ENCODE results near the gene CPT1B.

CPT1B gene

DNA sequence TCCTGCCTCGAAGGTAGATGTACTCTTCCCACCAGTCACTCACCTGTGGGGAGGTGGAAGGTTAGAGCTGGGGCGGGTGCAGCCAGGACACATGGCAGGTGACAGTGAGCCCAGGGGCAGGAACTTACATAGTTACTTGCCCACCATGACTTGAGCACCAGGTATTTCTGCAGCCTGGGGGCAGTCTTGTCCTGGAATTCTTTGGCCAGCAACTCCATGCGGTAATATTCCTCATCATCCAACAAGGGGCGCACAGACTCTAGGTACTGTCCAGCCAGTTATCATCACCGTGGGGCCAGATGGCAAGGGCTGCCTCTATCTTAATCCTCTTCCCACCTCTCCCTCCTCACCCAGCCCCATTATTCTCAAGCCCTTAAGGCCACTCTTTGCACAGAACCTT, 2.2 kb downstream of the CPT1B start:
- WGBS, 2 experiments (ENCODE audit: insufficient coverage in 2 of 2) = 72 to 96% methylated on average over 3 of the region's 5 CpGs

DNA sequence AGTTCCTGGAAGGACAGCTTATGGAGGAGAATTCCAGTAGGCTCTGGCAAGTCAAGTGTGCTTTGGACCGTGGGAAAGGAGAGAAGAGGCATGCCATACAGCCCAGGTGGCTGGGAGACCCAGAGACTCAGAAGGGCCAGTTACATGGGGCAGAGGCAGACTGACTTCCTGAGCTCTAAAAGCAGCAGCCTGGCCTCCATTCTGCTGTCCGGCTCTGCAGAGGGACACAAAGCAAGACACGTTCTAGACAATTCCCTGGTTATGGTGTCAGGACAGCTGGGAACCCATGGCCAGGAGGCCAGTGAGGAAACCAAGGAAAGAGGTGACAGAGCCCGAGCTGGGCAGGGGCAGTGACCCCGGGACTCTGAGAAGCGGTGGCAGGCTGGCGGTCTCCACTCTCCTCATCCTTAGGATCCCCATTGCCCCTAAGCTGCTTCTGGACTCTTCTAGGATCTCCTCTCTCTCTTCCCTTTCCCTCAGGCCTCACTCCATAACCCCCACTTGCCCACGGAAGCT, 2.7 kb downstream of the CPT1B start:
- Histone ChIP-seq H3K4me1 (ENCODE audit: control insufficient read depth, insufficient read depth, low read length, poor library complexity, severe bottlenecking) (no peaks in the 10 kb centered on the region), H3K36me3 (ENCODE audit: control insufficient read depth, insufficient read depth, low read length) (peaks cover 63% of the 10 kb centered on the region), H3K27ac (ENCODE audit: low read depth, low read length, severe bottlenecking) (no peak overlapping the region), H3K9me3 (ENCODE audit: control insufficient read depth, low read length) (no peaks in the 10 kb centered on the region), H3K4me3 (ENCODE audit: extremely low read depth, insufficient read depth, low read length, poor library complexity, severe bottlenecking) (no peak overlapping the region)
- WGBS, 2 experiments (ENCODE audit: insufficient coverage in 2 of 2) = 94 to 97% methylated on average over 7 to 8 of the region's 8 CpGs

More for the DNA sequence above, 2.2 kb downstream of the CPT1B start:
- Histone ChIP-seq H3K9me3 (ENCODE audit: control insufficient read depth, low read length) (no peaks in the 10 kb centered on the region), H3K4me3 (ENCODE audit: extremely low read depth, insufficient read depth, low read length, poor library complexity, severe bottlenecking) (no peak overlapping the region), H3K4me1 (ENCODE audit: control insufficient read depth, insufficient read depth, low read length, poor library complexity, severe bottlenecking) (no peaks in the 10 kb centered on the region), H3K36me3 (ENCODE audit: control insufficient read depth, insufficient read depth, low read length) (peaks cover 62% of the 10 kb centered on the region), H3K27ac (ENCODE audit: low read depth, low read length, severe bottlenecking) (no peak overlapping the region)

DNA sequence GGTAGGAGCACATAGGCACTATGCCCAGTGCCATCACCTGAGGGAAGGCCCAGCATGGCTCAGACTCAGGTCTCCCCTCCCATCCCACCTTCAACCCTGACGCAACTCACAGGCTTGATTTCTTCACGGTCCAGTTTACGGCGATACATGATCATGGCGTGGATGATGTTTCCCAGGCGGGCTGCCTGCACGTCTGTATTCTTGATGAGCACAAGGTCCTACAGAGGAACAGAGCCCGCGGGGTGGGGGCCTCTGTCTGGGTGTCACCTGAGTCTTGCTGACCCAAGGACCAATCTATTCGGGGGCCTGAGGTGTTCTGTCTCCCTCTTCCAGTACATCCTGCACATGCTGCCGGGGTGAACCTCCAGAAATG, 3.9 kb downstream of the CPT1B start:
- Histone ChIP-seq H3K4me1 (ENCODE audit: control insufficient read depth, insufficient read depth, low read length, poor library complexity, severe bottlenecking) (no peaks in the 10 kb centered on the region), H3K9me3 (ENCODE audit: control insufficient read depth, low read length) (no peaks in the 10 kb centered on the region), H3K27ac (ENCODE audit: low read depth, low read length, severe bottlenecking) (no peak overlapping the region), H3K4me3 (ENCODE audit: extremely low read depth, insufficient read depth, low read length, poor library complexity, severe bottlenecking) (no peak overlapping the region), H3K36me3 (ENCODE audit: control insufficient read depth, insufficient read depth, low read length) (peaks cover 62% of the 10 kb centered on the region)
- 96 to 100% methylated on average over 10 to 11 of the region's 11 CpGs for WGBS, 2 experiments (ENCODE audit: insufficient coverage in 2 of 2)

DNA sequence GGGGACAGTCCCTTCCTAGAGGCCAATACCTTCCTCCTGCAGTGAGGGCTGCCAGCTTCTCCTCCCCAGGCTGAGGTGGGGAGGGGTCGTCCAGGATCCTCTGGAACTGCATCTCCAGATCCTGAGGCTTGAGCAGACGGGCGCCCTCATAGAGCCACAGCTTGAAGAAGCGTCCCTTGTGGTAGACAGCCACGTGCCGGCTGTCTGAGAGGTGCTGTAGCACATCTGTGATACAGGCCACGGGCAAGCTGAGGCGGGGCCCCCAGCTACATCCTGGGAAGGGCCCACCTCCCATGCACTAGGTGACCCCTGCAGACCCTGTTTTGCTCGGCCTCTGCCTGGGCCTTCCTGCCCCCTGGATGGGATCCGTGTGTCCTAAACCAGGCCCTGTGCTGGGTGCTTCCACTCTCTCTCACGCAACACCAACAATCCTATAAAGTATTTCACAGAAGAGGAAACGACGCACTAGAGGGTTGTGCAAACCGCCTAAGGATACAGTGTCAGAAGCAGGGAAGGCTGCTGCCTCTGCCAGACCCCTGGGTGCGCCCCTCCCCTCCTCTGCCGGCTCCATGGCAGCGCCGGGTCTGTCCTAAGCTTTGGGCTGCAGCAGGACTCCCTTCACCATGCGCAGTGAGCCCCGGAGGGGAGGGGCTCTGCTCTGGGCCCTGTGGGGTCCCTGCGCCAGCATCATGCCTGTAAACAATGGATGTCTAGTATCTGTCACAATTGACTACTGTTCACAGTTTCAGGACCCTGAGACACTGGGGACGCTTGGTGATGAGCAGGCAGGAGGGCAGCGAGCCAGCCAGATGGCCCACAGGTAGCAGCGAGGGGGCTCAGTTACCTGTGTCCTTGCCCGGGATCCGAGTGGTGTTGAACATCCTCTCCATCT, 4.5 kb downstream of the CPT1B start:
- 94 to 98% methylated on average over 20 to 24 of the region's 26 CpGs for WGBS, 2 experiments (ENCODE audit: insufficient coverage in 2 of 2)
- Histone ChIP-seq H3K4me3 (ENCODE audit: extremely low read depth, insufficient read depth, low read length, poor library complexity, severe bottlenecking) (no peak overlapping the region), H3K36me3 (ENCODE audit: control insufficient read depth, insufficient read depth, low read length) (peaks cover 61% of the 10 kb centered on the region), H3K9me3 (ENCODE audit: control insufficient read depth, low read length) (no peaks in the 10 kb centered on the region), H3K27ac (ENCODE audit: low read depth, low read length, severe bottlenecking) (no peak overlapping the region), H3K4me1 (ENCODE audit: control insufficient read depth, insufficient read depth, low read length, poor library complexity, severe bottlenecking) (no peaks in the 10 kb centered on the region)

DNA sequence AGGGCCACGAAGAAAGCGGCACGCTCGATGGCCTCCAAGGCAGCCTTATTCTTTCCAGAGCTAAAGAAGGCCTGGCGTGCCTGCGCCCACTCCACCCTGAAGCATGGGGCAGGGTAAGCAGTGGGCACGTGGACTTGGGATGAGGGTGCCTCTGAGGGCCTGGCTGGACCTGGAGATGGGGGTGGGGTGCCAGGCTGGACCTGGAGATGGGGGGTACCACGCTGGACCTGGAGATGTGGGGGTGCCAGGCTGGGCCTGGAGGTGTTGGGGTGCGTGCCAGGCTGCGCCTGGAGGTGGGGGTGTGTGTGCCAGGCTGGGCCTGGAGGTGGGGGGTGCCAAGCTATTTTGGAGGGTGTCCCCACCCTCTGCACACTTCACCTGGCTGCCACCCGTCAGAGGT, 5.3 kb downstream of the CPT1B start:
- Histone ChIP-seq H3K4me3 (ENCODE audit: extremely low read depth, insufficient read depth, low read length, poor library complexity, severe bottlenecking) (no peak overlapping the region), H3K9me3 (ENCODE audit: control insufficient read depth, low read length) (no peaks in the 10 kb centered on the region), H3K4me1 (ENCODE audit: control insufficient read depth, insufficient read depth, low read length, poor library complexity, severe bottlenecking) (no peaks in the 10 kb centered on the region), H3K36me3 (ENCODE audit: control insufficient read depth, insufficient read depth, low read length) (peaks cover 58% of the 10 kb centered on the region), H3K27ac (ENCODE audit: low read depth, low read length, severe bottlenecking) (no peak overlapping the region)
- 99 to 100% methylated on average over 6 to 8 of the region's 11 CpGs for WGBS, 2 experiments (ENCODE audit: insufficient coverage in 2 of 2)

DNA sequence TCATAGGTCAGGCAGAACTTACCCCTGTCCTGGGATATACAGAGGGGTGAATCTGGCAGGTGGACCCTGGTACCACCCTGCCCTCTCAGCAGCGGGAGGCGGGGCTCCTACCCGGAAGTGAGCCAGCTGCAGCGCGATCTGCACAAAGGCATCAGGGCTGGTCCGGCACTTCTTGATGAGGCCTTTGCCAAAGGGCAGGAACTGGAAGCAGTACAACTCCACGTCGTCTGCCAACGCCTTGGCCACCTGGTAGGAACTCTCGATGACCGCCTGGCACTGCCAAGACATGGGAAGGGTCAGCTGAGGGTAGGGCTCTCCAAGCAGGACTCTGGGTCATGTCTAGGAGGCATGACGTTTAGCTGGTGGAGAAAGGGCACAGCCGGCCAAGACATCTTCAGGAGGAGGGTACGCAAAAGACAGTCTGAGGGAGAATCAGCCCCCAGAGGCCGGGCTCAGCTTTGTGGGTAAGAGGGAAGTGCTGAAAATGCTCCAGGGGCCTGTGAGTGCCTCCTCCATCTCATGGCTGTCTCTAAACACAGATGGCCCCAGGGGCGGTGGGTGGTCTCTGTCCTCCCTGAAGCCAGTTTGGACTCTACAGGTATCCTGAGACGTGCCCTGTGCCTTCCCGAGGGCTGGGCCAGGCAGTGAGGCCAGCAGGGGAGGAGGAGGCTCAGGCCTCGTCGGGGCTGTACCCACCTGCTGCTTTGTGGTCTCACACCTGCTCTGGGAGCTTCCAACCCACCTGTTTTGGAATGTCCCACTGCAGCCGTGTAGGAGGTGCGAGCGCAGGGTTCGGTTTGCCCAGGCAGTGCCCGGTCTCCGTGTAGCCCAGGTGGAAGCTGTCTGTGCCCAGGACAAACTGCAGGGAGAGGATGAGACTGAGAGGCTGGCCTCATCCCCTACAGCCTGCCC, 6.7 kb downstream of the CPT1B start:
- Histone ChIP-seq H3K4me3 (ENCODE audit: extremely low read depth, insufficient read depth, low read length, poor library complexity, severe bottlenecking) (no peak overlapping the region), H3K36me3 (ENCODE audit: control insufficient read depth, insufficient read depth, low read length) (peaks cover 58% of the 10 kb centered on the region), H3K4me1 (ENCODE audit: control insufficient read depth, insufficient read depth, low read length, poor library complexity, severe bottlenecking) (no peaks in the 10 kb centered on the region), H3K9me3 (ENCODE audit: control insufficient read depth, low read length) (no peaks in the 10 kb centered on the region), H3K27ac (ENCODE audit: low read depth, low read length, severe bottlenecking) (no peak overlapping the region)
- WGBS, 2 experiments (ENCODE audit: insufficient coverage in 2 of 2) = 92 to 94% methylated on average over 21 to 22 of the region's 26 CpGs

DNA sequence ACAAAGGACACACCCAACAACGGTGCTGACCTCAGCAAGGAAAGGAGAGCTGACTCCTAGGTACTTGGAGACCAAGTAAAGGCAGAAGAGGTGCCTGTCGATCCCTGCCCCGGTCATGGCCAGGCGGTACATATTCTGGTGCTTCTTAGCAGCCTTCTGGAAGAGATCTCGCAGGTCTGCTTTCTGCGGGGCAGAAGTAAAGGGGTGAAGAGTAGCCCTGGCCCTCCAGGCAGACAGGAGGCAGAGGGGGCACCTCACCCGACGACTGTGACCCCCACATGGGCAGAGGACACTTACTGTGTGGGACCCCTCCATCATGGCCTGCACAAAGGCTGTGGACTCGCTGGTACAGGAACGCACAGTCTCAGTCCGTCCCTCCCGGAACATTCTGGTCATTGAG, 7.4 kb downstream of the CPT1B start:
- Histone ChIP-seq H3K27ac (ENCODE audit: low read depth, low read length, severe bottlenecking) (no peak overlapping the region), H3K4me3 (ENCODE audit: extremely low read depth, insufficient read depth, low read length, poor library complexity, severe bottlenecking) (no peak overlapping the region), H3K36me3 (ENCODE audit: control insufficient read depth, insufficient read depth, low read length) (peaks cover 53% of the 10 kb centered on the region), H3K9me3 (ENCODE audit: control insufficient read depth, low read length) (no peaks in the 10 kb centered on the region), H3K4me1 (ENCODE audit: control insufficient read depth, insufficient read depth, low read length, poor library complexity, severe bottlenecking) (no peaks in the 10 kb centered on the region)
- WGBS, 2 experiments (ENCODE audit: insufficient coverage in 2 of 2) = 92 to 94% methylated on average over 11 to 12 of the region's 12 CpGs

DNA sequence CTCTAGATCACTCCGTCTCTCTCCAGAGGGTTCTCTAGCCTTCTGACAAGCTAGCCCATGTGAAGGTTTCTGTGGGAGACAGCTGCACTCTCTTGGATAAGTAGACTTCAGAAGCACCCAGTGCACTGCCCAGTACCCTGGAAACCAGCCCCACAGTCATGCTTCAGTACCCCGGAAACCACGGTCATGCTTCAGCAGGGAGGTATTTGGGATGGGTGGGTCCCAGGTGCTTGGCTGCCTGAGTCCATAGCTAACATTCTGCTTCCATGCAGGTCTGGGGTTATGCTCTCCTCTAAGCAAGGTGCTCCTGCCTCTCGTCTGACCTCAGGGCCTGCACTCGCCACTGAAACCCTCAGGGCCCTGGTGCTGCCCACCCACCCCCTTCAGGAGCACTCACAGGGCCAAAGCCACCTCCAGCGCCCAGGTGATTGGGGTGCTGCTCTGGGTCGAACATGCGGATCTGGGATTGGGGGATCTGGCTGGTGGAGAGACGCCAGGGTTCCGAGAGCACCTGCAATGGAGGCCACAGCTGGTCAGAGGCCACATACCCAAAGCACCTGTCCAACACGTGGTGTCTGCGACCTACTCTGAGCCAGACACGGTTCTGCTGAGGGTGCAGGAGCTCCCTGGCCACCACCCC, 8.2 kb downstream of the CPT1B start:
- peaks cover 49% of the 10 kb centered on the region for H3K36me3 ChIP-seq (ENCODE audit: control insufficient read depth, insufficient read depth, low read length)
- WGBS, 2 experiments (ENCODE audit: insufficient coverage in 2 of 2) = 96 to 97% methylated on average over 12 to 13 of the region's 13 CpGs
- no peak overlapping the region for H3K27ac ChIP-seq (ENCODE audit: low read depth, low read length, severe bottlenecking)
- no peak overlapping the region for H3K4me3 ChIP-seq (ENCODE audit: extremely low read depth, insufficient read depth, low read length, poor library complexity, severe bottlenecking)
- H3K4me1 ChIP-seq (ENCODE audit: control insufficient read depth, insufficient read depth, low read length, poor library complexity, severe bottlenecking) = no peaks in the 10 kb centered on the region
- no peaks in the 10 kb centered on the region for H3K9me3 ChIP-seq (ENCODE audit: control insufficient read depth, low read length)

DNA sequence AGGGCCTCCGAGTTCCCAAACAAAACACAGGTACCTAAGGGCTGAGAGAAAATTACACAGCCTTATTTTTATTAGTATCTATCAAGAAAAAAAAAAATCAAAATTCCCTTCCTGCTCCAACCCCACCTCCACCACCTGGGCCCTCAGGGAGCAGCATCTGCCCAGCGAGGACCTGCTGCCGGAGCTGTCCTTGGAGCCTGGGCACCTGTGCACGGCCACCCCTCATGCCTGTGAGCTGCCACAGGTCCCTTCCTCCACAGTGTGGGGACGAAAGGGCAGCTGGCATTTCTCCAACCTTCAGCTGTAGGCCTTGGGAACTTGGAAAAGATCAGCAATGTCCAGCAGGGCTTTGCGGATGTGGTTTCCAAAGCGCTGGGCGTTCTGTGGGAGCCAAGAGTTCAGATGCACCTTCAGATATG, 9.2 kb downstream of the CPT1B start:
- Histone ChIP-seq H3K4me3 (ENCODE audit: extremely low read depth, insufficient read depth, low read length, poor library complexity, severe bottlenecking) (no peak overlapping the region), H3K4me1 (ENCODE audit: control insufficient read depth, insufficient read depth, low read length, poor library complexity, severe bottlenecking) (no peaks in the 10 kb centered on the region), H3K9me3 (ENCODE audit: control insufficient read depth, low read length) (no peaks in the 10 kb centered on the region), H3K36me3 (ENCODE audit: control insufficient read depth, insufficient read depth, low read length) (peaks cover 47% of the 10 kb centered on the region), H3K27ac (ENCODE audit: low read depth, low read length, severe bottlenecking) (no peak overlapping the region)
- 96 to 99% methylated on average over 4 to 7 of the region's 8 CpGs for WGBS, 2 experiments (ENCODE audit: insufficient coverage in 2 of 2)

DNA sequence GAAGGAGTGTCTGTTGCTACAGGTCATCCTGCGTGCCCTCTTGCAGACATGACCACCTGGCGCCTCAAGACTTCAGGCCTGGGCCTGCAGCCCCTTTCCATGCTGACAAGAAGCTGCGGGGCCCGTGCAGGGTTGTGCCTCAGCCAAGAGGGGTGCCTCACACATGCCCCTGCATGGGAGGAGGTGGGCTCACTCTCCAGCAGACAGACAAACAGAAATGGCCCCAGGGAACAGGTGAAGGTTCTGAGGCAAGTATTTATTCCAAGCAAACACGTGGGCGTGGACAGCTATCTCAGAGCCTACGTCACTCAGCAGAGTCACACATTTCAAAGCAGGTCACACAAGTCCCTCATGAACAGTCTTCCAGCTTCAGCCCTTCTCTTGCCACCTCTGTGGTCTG, 9.6 kb downstream of the CPT1B start:
- Histone ChIP-seq H3K36me3 (ENCODE audit: control insufficient read depth, insufficient read depth, low read length) (peaks cover 44% of the 10 kb centered on the region), H3K9me3 (ENCODE audit: control insufficient read depth, low read length) (no peaks in the 10 kb centered on the region), H3K4me1 (ENCODE audit: control insufficient read depth, insufficient read depth, low read length, poor library complexity, severe bottlenecking) (no peaks in the 10 kb centered on the region), H3K27ac (ENCODE audit: low read depth, low read length, severe bottlenecking) (no peak overlapping the region), H3K4me3 (ENCODE audit: extremely low read depth, insufficient read depth, low read length, poor library complexity, severe bottlenecking) (no peak overlapping the region)
- 94 to 97% methylated on average over 7 of the region's 7 CpGs for WGBS, 2 experiments (ENCODE audit: insufficient coverage in 2 of 2)
